ENCODE measurements around the gene AGAP6. TPM values are rescaled to one million over a fixed set of nuclear protein-coding genes. Genes with fewer than 3 reads are reported as not detected.
"Not testable (repeated sequence)": the region's sequence is repeated elsewhere in the genome, so short reads cannot be mapped to it uniquely, and the experiment has no call there.

Gene AGAP6
- total RNA-seq, 2 experiments from 2014 or later: 27.1 to 30.0 TPM

DNA sequence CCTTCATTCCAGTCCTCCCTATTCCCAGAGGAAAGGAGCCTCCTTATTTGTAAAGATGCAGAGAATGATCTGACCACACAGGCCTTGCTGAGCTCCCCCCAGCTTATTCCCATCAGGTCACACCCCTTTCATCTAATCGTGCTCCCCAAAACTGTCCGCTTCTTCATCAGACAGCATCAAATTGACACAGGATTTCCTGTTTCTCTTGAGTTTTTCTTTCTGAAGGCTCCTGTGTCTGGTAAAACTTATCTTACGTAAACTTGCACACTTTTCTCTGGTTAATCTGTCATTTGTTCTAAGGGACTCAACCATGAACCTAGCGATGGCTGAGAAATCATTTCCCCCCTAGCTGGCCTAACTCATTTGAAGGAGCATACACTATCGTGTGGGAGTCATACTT lies 59.4 kb downstream of the AGAP6 start:
- H3K27ac Mint-ChIP-seq; H3K9me3 Mint-ChIP-seq; DNase-seq; POLR2A ChIA-PET; H3K4me1 Mint-ChIP-seq; CTCF ChIA-PET; H3K27me3 Mint-ChIP-seq; H3K36me3 Mint-ChIP-seq (ENCODE audit: low read depth); H3K4me3 Mint-ChIP-seq: not testable (repeated sequence)

DNA sequence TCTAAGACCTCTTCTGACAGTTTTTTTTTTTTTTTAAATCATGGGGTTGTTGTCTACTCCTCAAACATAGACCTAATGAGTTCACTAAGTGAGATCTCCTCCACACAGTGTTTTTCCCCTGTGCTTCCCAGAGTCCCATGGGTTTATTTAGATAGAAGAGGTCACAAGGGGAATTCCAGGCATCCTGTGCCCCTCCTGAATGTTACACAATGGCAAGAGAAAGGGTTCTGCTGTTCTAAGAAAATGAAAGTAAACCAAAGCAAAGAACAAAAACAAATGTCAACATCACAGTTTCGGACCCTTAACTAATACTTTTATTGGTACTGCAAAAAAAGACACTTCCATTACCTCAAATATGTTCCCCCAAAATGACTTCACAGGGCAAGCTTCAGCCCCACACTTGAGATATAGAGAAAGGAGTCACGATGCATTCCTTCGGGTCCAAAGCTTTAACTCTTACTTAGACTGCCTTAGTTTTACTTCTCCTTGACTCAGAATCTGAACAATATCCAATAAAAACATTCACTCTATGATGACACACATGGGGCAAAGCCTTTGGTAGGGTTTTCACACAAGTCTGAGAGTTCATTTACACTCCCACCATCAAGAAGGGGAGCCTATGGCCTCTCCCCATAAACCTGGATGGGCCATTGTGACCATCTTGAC lies 63.9 kb downstream of the AGAP6 start:
- DNase-seq; H3K36me3 Mint-ChIP-seq (ENCODE audit: low read depth); POLR2A ChIA-PET; H3K27me3 Mint-ChIP-seq; H3K4me1 Mint-ChIP-seq; H3K4me3 Mint-ChIP-seq; H3K9me3 Mint-ChIP-seq: not testable (repeated sequence)
- H3K27ac Mint-ChIP-seq: peak overlapping the region; percentile 75
- CTCF ChIA-PET: interaction anchor here (0.6 kb wide), 2 partner anchors 513 to 1350 kb away, joined by 3 read pairs; partner anchors contain the start of gene ERCC6

DNA sequence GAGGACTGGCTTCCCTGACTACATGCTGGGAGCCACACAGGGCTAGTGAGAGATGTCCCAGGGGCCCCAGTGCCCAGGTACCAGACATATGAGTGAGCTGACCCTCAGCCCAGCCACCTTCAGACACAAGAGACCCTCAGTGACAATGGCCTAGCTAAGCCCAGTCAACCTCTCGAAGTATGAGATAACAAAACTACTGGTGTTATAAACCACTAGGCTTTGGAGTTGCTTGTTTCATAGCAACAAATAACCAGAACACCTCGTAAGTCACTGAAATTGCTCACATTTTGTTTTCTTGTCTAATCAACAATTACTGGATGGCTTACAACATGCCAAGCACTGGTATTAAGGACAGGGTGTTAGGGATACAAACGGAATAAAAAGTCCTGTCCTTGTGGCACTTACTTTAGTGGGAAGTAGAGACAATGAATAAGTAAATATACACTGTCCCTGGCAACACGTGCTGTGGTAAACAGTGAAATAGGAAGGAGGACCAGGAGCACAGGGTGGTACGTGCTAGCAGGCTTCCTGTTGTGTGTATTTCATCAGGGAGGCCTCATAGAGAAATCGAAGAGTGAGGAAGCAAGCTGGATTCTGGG lies 64.7 kb downstream of the AGAP6 start:
- CTCF ChIA-PET; H3K4me3 Mint-ChIP-seq; H3K36me3 Mint-ChIP-seq (ENCODE audit: low read depth); POLR2A ChIA-PET; H3K27ac Mint-ChIP-seq; H3K9me3 Mint-ChIP-seq; H3K4me1 Mint-ChIP-seq; H3K27me3 Mint-ChIP-seq; DNase-seq: not testable (repeated sequence)

DNA sequence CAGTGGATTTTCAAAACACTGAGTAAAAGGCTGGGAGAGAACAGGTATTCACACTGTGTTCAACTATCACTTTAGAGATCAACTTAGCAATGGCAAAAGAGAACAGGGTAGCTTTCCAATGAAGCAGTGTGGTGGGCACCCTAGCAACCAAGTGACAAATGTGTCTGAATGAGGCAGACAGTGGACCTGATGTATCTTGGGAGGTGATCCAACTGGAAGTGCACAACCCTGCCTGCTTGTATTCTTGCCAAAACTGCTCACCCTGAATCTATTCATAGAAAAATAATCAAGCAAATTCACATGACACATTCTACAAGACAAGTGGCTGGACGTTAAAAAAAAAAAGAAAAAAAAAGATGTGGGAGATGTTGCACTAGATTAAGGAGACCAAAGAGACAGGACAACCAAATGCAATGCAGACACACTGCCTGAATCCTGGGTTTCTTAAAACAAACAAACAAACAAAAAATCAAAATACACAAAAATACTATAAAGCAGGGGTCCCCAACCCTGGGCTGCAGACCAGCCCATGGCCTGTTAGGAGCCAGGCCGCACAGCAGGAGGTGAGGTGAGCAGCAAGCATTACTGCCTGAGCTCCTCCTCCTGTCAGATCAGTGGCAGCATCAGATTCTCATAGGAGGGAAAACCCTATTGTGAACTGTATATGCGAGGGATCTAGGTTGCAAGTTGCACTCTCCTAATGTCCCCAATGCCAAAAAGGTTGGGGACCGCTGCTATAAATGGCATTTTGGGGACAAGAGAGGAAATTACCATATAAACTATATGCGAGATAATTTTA lies 67.5 kb downstream of the AGAP6 start:
- H3K27ac Mint-ChIP-seq; H3K36me3 Mint-ChIP-seq (ENCODE audit: low read depth); CTCF ChIA-PET; POLR2A ChIA-PET; DNase-seq; H3K9me3 Mint-ChIP-seq; H3K4me1 Mint-ChIP-seq; H3K4me3 Mint-ChIP-seq; H3K27me3 Mint-ChIP-seq: not testable (repeated sequence)

DNA sequence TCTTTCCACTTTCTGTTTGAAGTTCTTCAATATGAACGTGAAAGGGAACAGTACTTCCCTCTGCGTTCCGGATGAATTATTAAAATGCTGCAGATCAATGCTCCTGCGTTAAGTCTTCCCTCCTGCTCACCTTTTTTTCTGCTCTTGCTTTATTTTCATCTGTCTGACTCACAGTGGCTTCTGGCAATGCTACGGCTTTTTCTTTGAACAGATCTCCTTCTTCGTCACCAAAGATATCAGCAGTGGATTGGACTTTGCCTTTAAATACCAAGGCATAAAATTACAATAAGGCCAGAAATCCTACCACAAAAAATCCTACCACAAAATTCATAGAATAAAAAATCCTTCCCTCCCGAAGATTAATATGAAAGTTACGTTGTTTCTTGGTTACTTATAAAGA lies 68.4 kb downstream of the AGAP6 start:
- H3K27ac Mint-ChIP-seq; CTCF ChIA-PET; H3K36me3 Mint-ChIP-seq (ENCODE audit: low read depth); H3K4me3 Mint-ChIP-seq; H3K27me3 Mint-ChIP-seq; H3K9me3 Mint-ChIP-seq; H3K4me1 Mint-ChIP-seq; DNase-seq; POLR2A ChIA-PET: not testable (repeated sequence)

DNA sequence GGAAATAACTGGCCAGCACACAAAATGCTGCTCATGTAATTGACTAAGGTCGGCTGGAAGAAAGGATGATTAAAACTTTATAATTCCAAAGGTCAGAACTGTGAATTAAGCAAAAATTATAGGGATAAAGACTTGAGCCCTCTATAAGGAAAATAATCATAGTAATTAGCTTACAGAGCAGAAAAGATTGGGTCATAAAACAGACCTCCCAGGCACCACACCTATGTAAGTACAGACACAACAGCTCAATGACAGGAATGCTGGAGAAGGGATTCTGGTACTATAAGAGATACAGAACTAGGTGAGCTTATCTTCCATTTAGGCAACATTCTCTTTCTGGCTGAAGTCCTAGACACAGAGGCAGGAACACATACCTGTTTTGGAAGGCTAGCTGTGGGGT lies 70.5 kb downstream of the AGAP6 start:
- H3K27ac Mint-ChIP-seq; H3K9me3 Mint-ChIP-seq; DNase-seq; H3K27me3 Mint-ChIP-seq; CTCF ChIA-PET; H3K36me3 Mint-ChIP-seq (ENCODE audit: low read depth); H3K4me1 Mint-ChIP-seq; H3K4me3 Mint-ChIP-seq; POLR2A ChIA-PET: not testable (repeated sequence)

DNA sequence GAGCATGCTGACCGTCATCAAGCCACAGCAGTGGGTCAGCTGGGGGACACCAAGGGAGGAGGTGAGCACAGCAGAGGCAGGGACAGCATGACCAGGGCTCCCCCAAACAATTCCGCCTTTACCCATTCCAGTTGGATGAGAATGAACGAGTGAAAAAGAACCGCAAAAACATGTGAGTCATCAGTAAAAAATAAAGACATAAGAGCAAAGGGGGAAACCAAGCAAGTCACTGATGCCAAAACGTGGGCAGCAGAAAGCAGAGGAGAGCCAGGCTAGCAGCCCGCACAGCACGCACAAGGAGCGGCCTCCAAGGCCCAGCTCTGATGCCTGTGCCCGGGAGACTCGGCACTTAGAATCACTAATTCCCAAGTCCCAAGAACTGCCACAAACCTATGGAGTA lies 71.7 kb downstream of the AGAP6 start:
- H3K36me3 Mint-ChIP-seq (ENCODE audit: low read depth); H3K4me3 Mint-ChIP-seq; H3K9me3 Mint-ChIP-seq; H3K4me1 Mint-ChIP-seq; POLR2A ChIA-PET; H3K27me3 Mint-ChIP-seq; H3K27ac Mint-ChIP-seq; DNase-seq; CTCF ChIA-PET: not testable (repeated sequence)

Other genes with a start within 250 kb of the AGAP6 start
- gene OGDHL, start 226.1 kb upstream of the AGAP6 start, total RNA-seq: not detected
- 10 to 100 TPM; 35.0 to 41.3 TPM for gene PARG, start 46.4 kb upstream of the AGAP6 start, total RNA-seq
- gene TIMM23B, start 46.4 kb upstream of the AGAP6 start, total RNA-seq: 10 to 100 TPM; 27.0 to 27.9 TPM
- gene WASHC2A, start 79.5 kb downstream of the AGAP6 start, total RNA-seq: 10 to 100 TPM; 43.3 to 48.2 TPM